SH-SY5Y (cell line): ENCODE measurements around the gene WNT3A.

Experiments used
- GATA2 ChIP-seq: IDR thresholded peaks from 2 replicates; pipeline ENCODE4 v1.6.1; 2011; ENCODE audit warnings: mild to moderate bottlenecking, low read depth, low read length
- GATA3 ChIP-seq: IDR thresholded peaks from 2 replicates; pipeline ENCODE4 v1.6.1; 2011; ENCODE audit warnings: low read depth, mild to moderate bottlenecking, low read length, moderate library complexity

- TF ChIP-seq GATA2 (no peak), GATA3 (no peak)
These were observed 4.0 kb upstream of the WNT3A start for GRCh38 chr1:228002792-228003191.
